AG04449 (cell line): ENCODE measurements around the gene GSTM3.
"Not testable (repeated sequence)": the region's sequence is repeated elsewhere in the genome, so short reads cannot be mapped to it uniquely, and the experiment has no call there.

Experiments
- CTCF ChIA-PET: fragments of 350-600 bp; formaldehyde crosslinking; extraction: SDS; loops from one replicate; lab custom pipeline; 2021; ENCODE audit warnings: antibody characterized with exemption; lab: Yijun Ruan, JAX
- POLR2A ChIA-PET: fragments of 400-600, 350-600 bp; formaldehyde crosslinking; extraction: SDS; loops from one replicate; lab custom pipeline; 2020; ENCODE audit warnings: antibody characterized with exemption, inconsistent platforms; lab: Yijun Ruan, JAX
- DNase-seq: peaks from one replicate; pipeline ENCODE4 v3.0.0-alpha.2; 2010; ENCODE audit warnings: low read depth, low spot score
- H3K4me3 ChIP-seq: 2 replicates; pipeline ENCODE4 v1.5.1; 2011; ENCODE audit warnings: low read depth, mild to moderate bottlenecking, control low read depth, low read length
- CTCF ChIP-seq: IDR thresholded peaks from one replicate; pipeline ENCODE4 v1.5.1; 2011; ENCODE audit warnings: mild to moderate bottlenecking, moderate library complexity, low read length, control low read depth, inconsistent platforms; ENCODE audit not compliant: insufficient read depth; ENCODE audit errors: missing control alignments

GSTM3 gene

GRCh38 chr1:109712321-109712864 is 28.4 kb downstream of the GSTM3 start:
- CTCF ChIA-PET, result no interaction called here
- POLR2A ChIA-PET, result interaction anchor here (1.0 kb wide), 1 partner anchor 50 kb away, joined by 4 read pairs; no protein-coding TSS in a partner anchor
- DNase-seq, result no peak
- peak overlapping the region; percentile 36 for H3K4me3 ChIP-seq
- TF ChIP-seq CTCF, result no peak

DNA sequence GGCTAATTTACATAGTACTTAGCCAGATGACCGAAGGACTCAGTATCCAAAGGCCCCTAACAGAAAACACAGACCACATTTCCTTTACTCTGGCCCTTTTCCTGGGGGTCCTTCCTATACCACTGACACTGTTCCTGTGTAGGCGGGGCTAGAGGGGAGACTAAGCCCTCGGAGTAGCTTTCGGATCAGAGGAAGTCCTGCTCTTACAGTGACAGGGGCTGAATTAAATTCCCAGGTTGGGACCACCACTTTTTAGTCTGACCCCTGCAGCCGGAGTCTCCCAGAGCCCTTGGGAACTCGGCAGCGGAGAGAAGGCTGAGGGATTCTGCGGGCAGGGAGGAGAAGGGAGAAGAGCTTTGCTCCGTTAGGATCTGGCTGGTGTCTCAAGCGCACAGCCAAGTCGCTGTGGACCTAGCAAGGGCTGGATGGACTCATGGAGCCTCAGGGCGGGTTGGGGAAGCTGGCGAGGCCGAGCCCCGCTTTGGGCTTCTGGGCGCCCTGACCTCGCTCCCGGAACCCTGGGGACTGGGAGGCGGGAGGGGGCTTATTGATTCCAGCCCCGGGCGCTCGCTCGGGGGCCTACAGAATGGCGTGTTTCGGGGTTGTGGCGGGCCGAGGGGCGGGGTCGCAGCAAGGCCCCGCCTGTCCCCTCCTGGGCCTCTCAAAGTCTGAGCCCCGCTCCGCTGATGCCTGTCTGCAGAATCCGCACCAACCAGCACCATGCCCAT is 29.1 kb downstream of the GSTM3 start, which contains the start of gene GSTM5:
Gene GSTM5 (plus strand): TSS at position 659 of the 728 bp plus-strand sequence. CDS start 62 bp downstream, at position 721.
- CTCF ChIA-PET, DNase-seq: not testable (repeated sequence)

DNA sequence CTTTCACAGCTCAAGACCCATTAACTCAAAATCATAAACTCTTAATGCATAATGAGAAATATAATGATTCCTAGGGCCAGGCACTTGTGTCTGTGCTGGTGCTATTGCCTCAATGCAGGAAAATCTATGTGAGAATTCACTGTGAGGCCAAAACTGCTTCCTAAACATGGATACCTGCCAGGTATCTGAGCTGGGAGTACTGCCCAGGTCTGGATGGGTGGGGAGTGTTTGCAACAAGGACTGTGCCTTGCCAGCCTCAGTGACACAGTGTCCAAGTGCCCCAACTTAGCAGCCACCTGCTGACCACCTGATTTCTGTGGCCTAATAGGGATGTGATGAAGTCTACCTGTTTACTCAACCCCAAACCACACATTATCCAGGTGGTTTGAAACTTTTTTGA is 31.0 kb downstream of the GSTM3 start:
- DNase-seq, H3K4me3 ChIP-seq, CTCF ChIA-PET, POLR2A ChIA-PET: not testable (repeated sequence)

More for the DNA sequence above, 29.1 kb downstream of the GSTM3 start, which contains the start of gene GSTM5:
- POLR2A ChIA-PET, result interaction anchor here (1.0 kb wide), 1 partner anchor 50 kb away, joined by 4 read pairs; no protein-coding TSS in a partner anchor
- H3K4me3 ChIP-seq, result peak within 1 kb of the TSS; percentile 36

DNA sequence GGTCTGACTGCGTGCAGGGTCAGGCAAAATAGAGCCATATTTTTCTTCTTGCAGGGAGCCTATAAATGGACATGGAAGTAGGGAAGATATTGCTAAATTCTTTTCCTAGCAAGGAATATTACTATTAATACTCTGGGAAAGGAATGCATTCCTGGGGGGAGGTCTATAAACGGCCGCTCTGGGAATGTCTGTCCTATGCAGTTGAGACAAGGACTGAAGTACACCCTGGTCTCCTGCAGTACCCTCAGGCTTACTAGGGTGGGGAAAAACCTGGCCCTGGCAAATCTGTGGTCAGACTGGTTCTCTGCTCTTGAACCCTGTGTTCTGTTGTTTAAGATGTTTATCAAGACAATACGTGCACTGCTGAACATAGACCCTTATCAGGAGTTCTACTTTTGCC is 31.9 kb downstream of the GSTM3 start:
- POLR2A ChIA-PET, DNase-seq, CTCF ChIA-PET, H3K4me3 ChIP-seq: not testable (repeated sequence)

- DNase-seq, result no peak
- ChIA-PET CTCF (interaction anchor here (0.7 kb wide), 2 partner anchors 8 to 65 kb away, joined by 3 to 4 read pairs; no protein-coding TSS in a partner anchor), POLR2A (no interaction called here)
- TF ChIP-seq CTCF, result no peak
- no peak overlapping the region for H3K4me3 ChIP-seq
These were observed 35.4 kb downstream of the GSTM3 start for GRCh38 chr1:109705411-109705810.

- no peak for DNase-seq
- POLR2A ChIA-PET, result no interaction called here
- H3K4me3 ChIP-seq, result no peak overlapping the region
- CTCF ChIA-PET, result no interaction called here
- TF ChIP-seq CTCF, result no peak
These were observed 36.7 kb downstream of the GSTM3 start for GRCh38 chr1:109704173-109704572.

GRCh38 chr1:109702940-109703339 is 37.9 kb downstream of the GSTM3 start:
- H3K4me3 ChIP-seq, DNase-seq, CTCF ChIA-PET, POLR2A ChIA-PET: not testable (repeated sequence)

GRCh38 chr1:109697861-109698260 is 43.0 kb downstream of the GSTM3 start:
- POLR2A ChIA-PET, CTCF ChIA-PET, DNase-seq, H3K4me3 ChIP-seq: not testable (repeated sequence)

GRCh38 chr1:109697066-109697465 is 43.8 kb downstream of the GSTM3 start:
- DNase-seq, result no peak
- no peak for TF ChIP-seq CTCF
- ChIA-PET CTCF (no interaction called here), POLR2A (no interaction called here)
- no peak overlapping the region for H3K4me3 ChIP-seq

GRCh38 chr1:109695138-109695537 is 45.7 kb downstream of the GSTM3 start:
- H3K4me3 ChIP-seq, POLR2A ChIA-PET, CTCF ChIA-PET, DNase-seq: not testable (repeated sequence)

DNA sequence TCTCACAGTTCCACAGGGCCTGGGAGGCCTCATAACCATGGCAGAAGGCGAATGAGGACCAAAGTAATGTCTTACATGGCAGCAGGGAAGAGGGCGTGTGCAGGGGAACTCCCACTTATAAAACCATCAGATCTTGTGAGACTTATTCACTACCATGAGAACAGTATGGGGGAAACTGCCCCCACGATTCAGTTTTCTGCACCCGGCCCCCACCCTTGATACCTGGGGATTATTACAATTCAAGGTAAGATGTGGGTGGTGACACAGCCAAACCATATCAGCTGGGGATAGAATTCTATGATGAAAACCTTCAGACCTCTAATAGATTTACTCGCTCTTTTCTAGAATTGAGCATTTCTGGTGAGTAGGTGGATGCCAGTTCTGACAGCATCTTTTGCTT is 46.4 kb downstream of the GSTM3 start:
- H3K4me3 ChIP-seq, POLR2A ChIA-PET, CTCF ChIA-PET, DNase-seq: not testable (repeated sequence)
